ENCODE data around the gene TLR3. TPM values are rescaled to one million over a fixed set of nuclear protein-coding genes. Genes with fewer than 3 reads are reported as not detected.
A peak's percentile ranks its signal among the peaks of the same experiment; 100 is the strongest.

The TLR3 gene
- total RNA-seq, 1 experiment from 2014 or later: 0.57 TPM

DNA sequence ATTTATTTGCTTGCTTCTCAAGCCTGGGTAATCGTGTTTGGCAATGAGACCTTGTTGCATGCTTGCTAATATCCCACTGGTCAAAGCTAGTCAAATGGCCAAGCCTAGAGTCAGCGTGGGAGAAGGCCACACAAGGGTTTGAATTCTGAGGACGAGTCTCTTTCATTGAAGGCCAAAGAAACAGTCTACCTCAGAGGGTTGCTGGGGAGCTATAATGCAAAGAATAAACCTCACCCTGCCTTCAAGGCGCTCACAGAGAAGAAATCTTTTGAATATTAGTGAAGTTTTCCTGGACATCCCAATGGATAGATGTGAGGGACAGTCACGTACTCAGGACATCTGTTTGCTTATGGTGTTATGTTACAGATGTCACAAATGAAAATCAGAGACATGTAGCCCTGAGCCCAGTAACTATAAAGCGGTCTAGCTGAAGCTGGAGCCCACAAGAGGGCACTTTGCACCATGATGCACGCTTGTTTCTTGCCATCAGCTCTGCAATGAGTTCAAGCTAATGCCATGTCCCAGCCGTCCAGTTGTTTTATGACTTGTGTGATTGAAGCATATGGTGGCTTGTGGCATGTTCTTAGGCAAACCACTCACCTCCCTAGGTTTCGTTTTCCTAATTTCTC is 1.1 kb upstream of the TLR3 start:
- DNase-seq: peak; percentile 49 to 55
- H3K9me3 Mint-ChIP-seq (ENCODE audit: unreplicated experiment): no peaks in the 10 kb centered on the region
- ChIA-PET CTCF (interaction anchor here (1.0 to 2.1 kb wide), 6 partner anchors 30 to 134 kb away, joined by 4 to 33 read pairs (median 7); partner anchors contain the start of gene CYP4V2), POLR2A (no interaction called here)
- intact Hi-C loops (cut with micrococcal nuclease; ENCODE audit: unreplicated experiment): loop anchor here (1.0 kb wide), 3 partner anchors 65 to 133 kb away; no protein-coding TSS in a partner anchor
- Histone ChIP-seq H3K4me3 (ENCODE audit: low read depth, low read length) (no peak overlapping the region), H3K27me3 (replicated peaks; ENCODE audit: control insufficient read depth, insufficient read depth, low read length) (no peaks in the 10 kb centered on the region), H3K36me3 (ENCODE audit: control insufficient read depth, insufficient read depth, low read length) (no peaks in the 10 kb centered on the region), H3K9me3 (no peaks in the 10 kb centered on the region), H3K4me1 (no peaks in the 10 kb centered on the region)
- peaks cover 11% of the 10 kb centered on the region for H3K4me1 Mint-ChIP-seq (ENCODE audit: low read depth, unreplicated experiment)
- BruUV-seq (replicated peaks): no TSS peak
- no peaks in the 10 kb centered on the region for H3K27me3 Mint-ChIP-seq (ENCODE audit: insufficient read depth, unreplicated experiment)
- H3K4me3 Mint-ChIP-seq (ENCODE audit: unreplicated experiment): no peak overlapping the region
- H3K27ac Mint-ChIP-seq (ENCODE audit: unreplicated experiment): no peak overlapping the region
- H3K36me3 Mint-ChIP-seq (ENCODE audit: insufficient read depth, unreplicated experiment): no peaks in the 10 kb centered on the region
- TF ChIP-seq, protein P1, sequence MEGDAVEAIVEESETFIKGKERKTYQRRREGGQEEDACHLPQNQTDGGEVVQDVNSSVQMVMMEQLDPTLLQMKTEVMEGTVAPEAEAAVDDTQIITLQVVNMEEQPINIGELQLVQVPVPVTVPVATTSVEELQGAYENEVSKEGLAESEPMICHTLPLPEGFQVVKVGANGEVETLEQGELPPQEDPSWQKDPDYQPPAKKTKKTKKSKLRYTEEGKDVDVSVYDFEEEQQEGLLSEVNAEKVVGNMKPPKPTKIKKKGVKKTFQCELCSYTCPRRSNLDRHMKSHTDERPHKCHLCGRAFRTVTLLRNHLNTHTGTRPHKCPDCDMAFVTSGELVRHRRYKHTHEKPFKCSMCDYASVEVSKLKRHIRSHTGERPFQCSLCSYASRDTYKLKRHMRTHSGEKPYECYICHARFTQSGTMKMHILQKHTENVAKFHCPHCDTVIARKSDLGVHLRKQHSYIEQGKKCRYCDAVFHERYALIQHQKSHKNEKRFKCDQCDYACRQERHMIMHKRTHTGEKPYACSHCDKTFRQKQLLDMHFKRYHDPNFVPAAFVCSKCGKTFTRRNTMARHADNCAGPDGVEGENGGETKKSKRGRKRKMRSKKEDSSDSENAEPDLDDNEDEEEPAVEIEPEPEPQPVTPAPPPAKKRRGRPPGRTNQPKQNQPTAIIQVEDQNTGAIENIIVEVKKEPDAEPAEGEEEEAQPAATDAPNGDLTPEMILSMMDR (IDR thresholded peaks at IDR 0.05; ENCODE audit: insufficient read depth in 1 of 2, low read depth in 1 of 2, low read length in 1 of 2, severe bottlenecking in 1 of 2, unreplicated experiment in 1 of 2): peak; percentile 34 to 52

DNA sequence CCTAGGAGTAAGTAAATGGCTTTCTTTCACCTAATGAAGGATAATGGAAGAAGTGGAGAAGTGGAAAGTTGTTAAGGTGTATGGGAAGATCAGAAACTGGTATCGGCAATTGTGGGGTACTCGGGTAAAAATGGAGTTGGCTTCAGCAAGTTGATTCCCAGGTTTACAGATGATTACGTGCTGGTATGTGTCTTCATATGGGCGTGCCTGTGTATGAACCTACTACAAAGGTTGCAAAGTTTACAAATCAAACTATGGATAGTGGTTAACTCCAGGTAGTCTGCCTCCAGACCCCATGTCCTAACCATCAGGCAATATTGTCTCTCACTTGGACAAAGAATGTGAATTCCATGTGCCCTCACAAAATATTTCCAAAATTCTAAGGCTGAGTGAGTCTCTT is 773 bp downstream of the TLR3 start:
- Histone ChIP-seq H3K27me3 (replicated peaks; ENCODE audit: control insufficient read depth, insufficient read depth, low read length) (no peaks in the 10 kb centered on the region), H3K4me3 (ENCODE audit: low read depth, low read length) (no peak overlapping the region), H3K36me3 (ENCODE audit: control insufficient read depth, insufficient read depth, low read length) (no peaks in the 10 kb centered on the region), H3K4me1 (no peaks in the 10 kb centered on the region), H3K9me3 (no peaks in the 10 kb centered on the region)
- H3K27ac Mint-ChIP-seq (ENCODE audit: unreplicated experiment): no peak overlapping the region
- H3K27me3 Mint-ChIP-seq (ENCODE audit: insufficient read depth, unreplicated experiment): no peaks in the 10 kb centered on the region
- no peak for DNase-seq
- H3K4me1 Mint-ChIP-seq (ENCODE audit: low read depth, unreplicated experiment): peaks cover 11% of the 10 kb centered on the region
- no peaks in the 10 kb centered on the region for H3K9me3 Mint-ChIP-seq (ENCODE audit: unreplicated experiment)
- H3K36me3 Mint-ChIP-seq (ENCODE audit: insufficient read depth, unreplicated experiment): no peaks in the 10 kb centered on the region
- TF ChIP-seq, protein P1 (IDR thresholded peaks at IDR 0.05; ENCODE audit: insufficient read depth in 1 of 2, low read depth in 1 of 2, low read length in 1 of 2, severe bottlenecking in 1 of 2, unreplicated experiment in 1 of 2): no peak
- CTCF ChIA-PET: no interaction called here
- intact Hi-C loops (cut with micrococcal nuclease; ENCODE audit: unreplicated experiment): no loop called here
- peak overlapping the region; percentile 60 for H3K4me3 Mint-ChIP-seq (ENCODE audit: unreplicated experiment)
- POLR2A ChIA-PET: no interaction called here
- no TSS peak for BruUV-seq (replicated peaks)

DNA sequence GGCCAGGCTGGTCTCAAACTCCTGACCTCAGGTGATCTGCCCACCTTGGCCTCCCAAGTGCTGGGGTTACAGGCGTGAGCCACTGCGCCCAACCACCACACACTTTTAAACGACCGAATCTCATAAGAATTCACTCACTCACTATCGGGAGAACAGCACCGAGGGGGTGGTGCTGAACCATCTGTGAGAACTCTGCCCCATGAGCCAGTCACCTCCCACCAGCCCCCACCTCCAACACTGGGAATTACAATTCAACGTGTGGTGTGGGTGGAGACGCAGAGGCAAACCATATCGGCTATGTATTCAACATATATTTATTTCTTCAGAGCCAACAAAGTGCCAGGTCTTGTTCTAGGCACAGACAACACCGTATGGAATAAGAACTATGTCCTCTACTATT is 3.6 kb downstream of the TLR3 start:
- no peak for DNase-seq

More for the DNA sequence above, 3.6 kb downstream of the TLR3 start:
- H3K4me1 ChIP-seq: no peaks in the 10 kb centered on the region
- no peaks in the 10 kb centered on the region for H3K9me3 ChIP-seq
- TF ChIP-seq, protein P1 (IDR thresholded peaks at IDR 0.05; ENCODE audit: insufficient read depth in 1 of 2, low read depth in 1 of 2, low read length in 1 of 2, severe bottlenecking in 1 of 2, unreplicated experiment in 1 of 2): no peak
- intact Hi-C loops (cut with micrococcal nuclease; ENCODE audit: unreplicated experiment): no loop called here
- Mint-ChIP-seq H3K4me3 (ENCODE audit: unreplicated experiment) (no peak overlapping the region), H3K4me1 (ENCODE audit: low read depth, unreplicated experiment) (peaks cover 11% of the 10 kb centered on the region), H3K36me3 (ENCODE audit: insufficient read depth, unreplicated experiment) (no peaks in the 10 kb centered on the region), H3K27me3 (ENCODE audit: insufficient read depth, unreplicated experiment) (peaks cover 2% of the 10 kb centered on the region), H3K9me3 (ENCODE audit: unreplicated experiment) (no peaks in the 10 kb centered on the region), H3K27ac (ENCODE audit: unreplicated experiment) (no peak overlapping the region)
- CTCF ChIA-PET: interaction anchor here (0.7 kb wide), 1 partner anchor 65 kb away, joined by 3 read pairs; no protein-coding TSS in a partner anchor
- H3K36me3 ChIP-seq (ENCODE audit: control insufficient read depth, insufficient read depth, low read length): no peaks in the 10 kb centered on the region
- no peak overlapping the region for H3K4me3 ChIP-seq (ENCODE audit: low read depth, low read length)
- BruUV-seq (replicated peaks): no TSS peak
- H3K27me3 ChIP-seq (replicated peaks; ENCODE audit: control insufficient read depth, insufficient read depth, low read length): no peaks in the 10 kb centered on the region
- POLR2A ChIA-PET: no interaction called here

Data from Caco-2 (cell line).